ENCODE results near the gene PARVG. TPM values are rescaled to one million over a fixed set of nuclear protein-coding genes. Genes with fewer than 3 reads are reported as not detected.

PARVG gene
- total RNA-seq, 1 donor = 87.6 TPM

GRCh38 chr22:44256556-44257485 lies 76.1 kb downstream of the PARVG start:
- no peaks in the 10 kb centered on the region for H3K4me1 ChIP-seq (ENCODE audit: insufficient read depth, low read length)
- H3K27me3 ChIP-seq (ENCODE audit: insufficient read depth, low read length) = no peaks in the 10 kb centered on the region
- no peak overlapping the region for H3K4me3 ChIP-seq (ENCODE audit: low read length)
- H3K9me3 ChIP-seq (ENCODE audit: low read depth, low read length) = no peaks in the 10 kb centered on the region

Other genes with a start within 250 kb of the PARVG start
- 12.9 TPM for gene SAMM50, start 225.5 kb upstream of the PARVG start, total RNA-seq
- gene PARVB, start 156.6 kb upstream of the PARVG start, total RNA-seq = 23.3 TPM
- not detected for gene SHISAL1, start 132.0 kb downstream of the PARVG start, total RNA-seq

Data from mononuclear cell (primary cell).